ENCODE results near the gene FGFR3.
A peak's percentile ranks its signal among the peaks of the same experiment; 100 is the strongest.

Gene FGFR3

GRCh38 chr4:1789552-1789951, 3.5 kb upstream of the FGFR3 start:
- DNase-seq: no peak

GRCh38 chr4:1790005-1790404, 3.1 kb upstream of the FGFR3 start:
- no peak for DNase-seq

- no peak for DNase-seq
Observed at GRCh38 chr4:1792158-1792831, 798 bp upstream of the FGFR3 start.

GRCh38 chr4:1793496-1793840, 375 bp downstream of the FGFR3 start:
- peak; percentile 14 to 16 for DNase-seq

- no peak for DNase-seq
Observed at GRCh38 chr4:1793940-1794808, 1.1 kb downstream of the FGFR3 start.

- DNase-seq: no peak
Observed at GRCh38 chr4:1794809-1795298, 1.8 kb downstream of the FGFR3 start.

- DNase-seq: no peak
Observed at GRCh38 chr4:1795299-1796195, 2.5 kb downstream of the FGFR3 start.

GRCh38 chr4:1796486-1797204, 3.6 kb downstream of the FGFR3 start:
- no peak for DNase-seq

- DNase-seq: no peak
Observed at GRCh38 chr4:1797298-1797860, 4.3 kb downstream of the FGFR3 start.

- no peak for DNase-seq
Observed at GRCh38 chr4:1797861-1798579, 4.9 kb downstream of the FGFR3 start.

GRCh38 chr4:1798580-1799386, 5.7 kb downstream of the FGFR3 start:
- DNase-seq: no peak

- DNase-seq: no peak
Observed at GRCh38 chr4:1799387-1800375, 6.6 kb downstream of the FGFR3 start.

- no peak for DNase-seq
Observed at GRCh38 chr4:1800805-1801204, 7.7 kb downstream of the FGFR3 start.

- no peak for DNase-seq
Observed at GRCh38 chr4:1801286-1801958, 8.3 kb downstream of the FGFR3 start.

GRCh38 chr4:1802151-1802715, 9.1 kb downstream of the FGFR3 start:
- no peak for DNase-seq

- no peak for DNase-seq
Observed at GRCh38 chr4:1802720-1803522, 9.8 kb downstream of the FGFR3 start.

All from stimulated activated CD4-positive, alpha-beta T cell treated with anti-CD3 and anti-CD28 coated beads, Interleukin-2, amount 100 ng/mL, for 48 hours (primary cell).